Measurements from ENCODE around the gene LAMB2. TPM values are rescaled to one million over a fixed set of nuclear protein-coding genes. Genes with fewer than 3 reads are reported as not detected.

LAMB2 gene
- polyA plus RNA-seq = 100 to 1,000 TPM in 2 of 3 donors, 10 to 100 TPM in 1; 90.5 to 300 (median 195) TPM

DNA sequence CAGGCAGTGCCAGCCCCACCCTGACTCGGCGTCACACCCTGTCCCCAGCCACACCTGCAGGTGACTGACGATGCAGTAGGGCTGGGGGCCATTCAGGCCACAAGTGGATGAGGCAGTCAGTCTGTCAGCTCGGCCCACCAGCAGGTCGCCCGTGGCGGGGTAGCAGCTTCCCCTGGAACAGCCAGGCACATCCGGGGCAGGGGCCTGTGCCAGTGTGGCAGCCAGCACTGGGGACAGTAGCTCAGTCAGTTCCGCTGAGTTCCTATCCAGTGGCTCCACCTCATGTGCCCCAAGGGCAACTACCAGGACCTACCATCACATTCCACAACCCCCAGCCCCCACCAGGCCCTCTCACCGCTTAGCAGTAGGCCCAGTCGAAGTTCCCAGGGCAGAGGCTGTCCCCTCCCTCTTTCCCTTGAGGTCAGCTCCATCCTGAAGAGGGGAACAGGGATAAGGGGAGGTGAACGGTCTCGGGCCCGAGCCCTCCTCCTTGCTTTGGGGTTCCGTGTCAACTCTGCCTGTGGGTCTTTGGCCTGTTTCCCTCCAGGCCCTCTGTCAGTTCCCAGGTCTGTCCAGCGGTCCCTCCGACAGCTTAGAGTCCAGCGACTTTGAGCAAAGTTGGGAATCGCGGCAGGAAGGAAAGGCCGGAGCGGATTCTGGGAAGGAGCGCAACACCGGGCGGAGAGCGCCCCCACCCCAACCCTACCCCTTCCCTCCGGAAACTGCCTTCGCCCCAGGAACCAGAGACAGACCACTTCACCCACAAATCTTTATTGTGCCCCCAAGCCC, at the start of gene LAMB2:
Gene LAMB2 (minus strand): TSS at position 614 of the 789 bp plus-strand sequence. CDS start 183 bp downstream, at position 431.
- 2 to 21% (median 18%) methylated on average over 28 of the region's 28 CpGs for WGBS, 3 donors
- no peak within 1 kb of the TSS for H3K27ac ChIP-seq (ENCODE audit: low read depth, low read length)

DNA sequence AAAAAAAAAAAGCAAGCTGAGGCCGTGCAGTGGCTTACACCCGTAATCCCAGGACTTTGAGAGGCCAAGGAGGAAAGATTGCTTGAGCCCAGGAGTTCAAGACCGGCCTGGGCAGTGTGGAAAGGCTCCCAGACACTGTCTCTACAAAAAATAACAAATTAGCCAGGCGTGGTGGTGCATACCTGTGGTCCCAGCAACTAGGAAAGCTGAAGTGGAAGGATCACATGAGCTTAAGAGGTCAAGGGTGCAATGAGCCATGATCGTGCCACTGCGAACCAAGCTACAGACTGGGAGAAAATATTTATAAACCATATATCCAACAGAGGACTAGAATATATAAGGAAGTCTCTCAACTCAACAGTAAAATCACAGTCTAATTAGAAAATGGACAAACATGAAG, 48.5 kb upstream of the LAMB2 start:
- no peak overlapping the region for H3K27ac ChIP-seq (ENCODE audit: low read depth, low read length)
- WGBS, 3 donors = 66 to 81% (median 74%) methylated on average over 6 of the region's 6 CpGs

DNA sequence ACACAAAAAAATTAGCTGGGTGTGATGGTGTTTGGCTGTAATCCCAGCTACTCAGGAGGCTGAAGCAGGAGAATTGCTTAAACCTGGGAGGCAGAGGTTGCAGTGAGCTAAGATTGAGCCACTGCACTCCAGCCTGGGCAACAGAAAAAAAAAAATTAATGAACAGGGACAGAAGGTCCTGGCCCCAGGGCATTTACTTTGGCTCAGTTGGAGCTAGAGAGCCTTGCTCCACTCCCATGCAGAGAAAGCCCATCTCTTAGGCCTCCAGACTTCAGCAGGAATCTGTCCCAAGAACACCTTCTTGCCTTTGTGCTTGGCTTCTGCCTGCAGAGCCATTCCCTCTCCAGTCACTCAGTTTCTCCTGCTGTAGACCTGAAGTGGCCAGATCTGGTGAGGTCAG, 47.3 kb upstream of the LAMB2 start:
- H3K27ac ChIP-seq (ENCODE audit: low read depth, low read length) = no peak overlapping the region

DNA sequence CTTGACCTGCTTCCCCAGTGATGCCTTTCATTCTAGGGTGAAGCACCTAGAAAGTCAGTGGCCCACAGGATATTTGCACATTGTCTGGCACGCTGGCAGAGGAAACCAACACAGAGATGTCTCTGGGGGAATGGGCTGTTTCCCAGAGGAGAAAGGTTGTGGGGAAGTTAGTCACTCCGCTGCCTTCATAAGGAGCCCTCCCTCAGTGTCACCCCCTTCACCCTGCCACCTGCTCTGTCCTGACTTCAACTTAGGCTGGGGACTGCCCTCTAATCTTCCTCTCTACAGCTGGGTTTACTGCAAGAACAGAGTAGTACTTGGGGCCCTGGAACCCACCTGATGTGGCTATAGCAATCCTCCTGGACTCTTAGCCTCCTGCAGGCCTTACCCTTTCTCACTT, 44.2 kb upstream of the LAMB2 start:
- WGBS, 3 donors = 44 to 77% (median 56%) methylated on average over 2 of the region's 2 CpGs
- H3K27ac ChIP-seq (ENCODE audit: low read depth, low read length) = no peak overlapping the region

DNA sequence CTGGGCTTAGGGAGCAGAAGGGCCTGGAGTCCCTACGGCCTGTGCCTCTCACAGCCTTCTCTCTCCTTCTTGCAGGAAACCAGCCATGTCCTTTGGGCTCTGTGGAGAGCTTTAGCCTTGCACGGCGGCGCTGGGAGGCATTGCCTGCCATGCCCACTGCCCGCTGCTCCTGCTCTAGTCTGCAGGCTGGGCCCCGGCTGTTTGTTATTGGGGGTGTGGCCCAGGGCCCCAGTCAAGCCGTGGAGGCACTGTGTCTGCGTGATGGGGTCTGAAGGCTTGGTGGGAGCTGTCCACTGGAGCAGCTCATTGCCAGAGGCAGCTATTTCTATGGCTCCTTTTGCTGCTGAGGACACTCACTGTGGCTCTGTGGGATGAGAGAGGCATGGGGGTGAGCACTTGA, 42.7 kb upstream of the LAMB2 start:
- no peak overlapping the region for H3K27ac ChIP-seq (ENCODE audit: low read depth, low read length)
- 85 to 94% (median 89%) methylated on average over 8 of the region's 8 CpGs for WGBS, 3 donors

DNA sequence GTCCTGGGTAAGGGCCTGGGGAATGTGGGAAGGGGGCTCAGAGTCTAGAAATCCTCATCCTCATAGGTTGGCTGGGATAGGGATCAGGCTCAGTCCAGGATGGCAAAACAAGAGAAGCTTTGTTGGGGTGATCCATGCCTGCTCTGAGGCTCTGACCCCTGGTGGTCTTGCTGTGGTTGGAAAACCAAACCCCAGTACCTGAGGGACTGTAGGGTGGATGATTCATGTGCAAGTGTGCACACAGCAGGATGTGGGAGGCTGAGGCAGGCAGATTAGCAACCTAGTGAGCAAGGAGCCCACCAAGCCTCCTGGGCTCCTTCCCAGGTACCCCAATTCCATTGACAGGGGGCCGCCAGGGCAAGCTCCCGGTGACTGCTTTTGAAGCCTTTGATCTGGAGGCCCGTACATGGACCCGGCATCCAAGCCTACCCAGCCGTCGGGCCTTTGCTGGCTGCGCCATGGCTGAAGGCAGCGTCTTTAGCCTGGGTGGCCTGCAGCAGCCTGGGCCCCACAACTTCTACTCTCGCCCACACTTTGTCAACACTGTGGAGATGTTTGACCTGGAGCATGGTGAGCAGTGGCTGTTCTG, 41.6 kb upstream of the LAMB2 start:
- H3K27ac ChIP-seq (ENCODE audit: low read depth, low read length) = no peak overlapping the region
- WGBS, 3 donors = 91 to 97% (median 93%) methylated on average over 9 of the region's 9 CpGs

DNA sequence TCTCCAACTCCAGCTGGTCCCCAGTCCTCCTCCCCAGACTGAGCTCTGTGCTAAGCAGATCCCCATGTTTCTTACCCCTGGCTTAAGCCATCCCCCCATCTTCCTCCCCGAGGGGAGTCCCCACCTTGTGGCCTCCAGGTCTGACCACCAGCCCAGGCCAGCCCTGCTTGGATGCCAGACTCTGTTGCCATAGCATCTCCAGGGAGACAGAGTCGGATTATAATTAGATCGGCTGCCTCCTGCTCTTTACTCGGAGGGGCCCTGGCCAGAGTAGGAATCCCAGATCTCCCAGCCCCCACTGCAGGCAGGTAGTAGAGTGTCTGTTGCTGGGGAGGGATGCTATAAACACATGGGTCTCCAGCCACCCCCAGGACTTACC, 40.9 kb upstream of the LAMB2 start:
- no peak overlapping the region for H3K27ac ChIP-seq (ENCODE audit: low read depth, low read length)
- 28 to 45% (median 36%) methylated on average over 4 of the region's 4 CpGs for WGBS, 3 donors

DNA sequence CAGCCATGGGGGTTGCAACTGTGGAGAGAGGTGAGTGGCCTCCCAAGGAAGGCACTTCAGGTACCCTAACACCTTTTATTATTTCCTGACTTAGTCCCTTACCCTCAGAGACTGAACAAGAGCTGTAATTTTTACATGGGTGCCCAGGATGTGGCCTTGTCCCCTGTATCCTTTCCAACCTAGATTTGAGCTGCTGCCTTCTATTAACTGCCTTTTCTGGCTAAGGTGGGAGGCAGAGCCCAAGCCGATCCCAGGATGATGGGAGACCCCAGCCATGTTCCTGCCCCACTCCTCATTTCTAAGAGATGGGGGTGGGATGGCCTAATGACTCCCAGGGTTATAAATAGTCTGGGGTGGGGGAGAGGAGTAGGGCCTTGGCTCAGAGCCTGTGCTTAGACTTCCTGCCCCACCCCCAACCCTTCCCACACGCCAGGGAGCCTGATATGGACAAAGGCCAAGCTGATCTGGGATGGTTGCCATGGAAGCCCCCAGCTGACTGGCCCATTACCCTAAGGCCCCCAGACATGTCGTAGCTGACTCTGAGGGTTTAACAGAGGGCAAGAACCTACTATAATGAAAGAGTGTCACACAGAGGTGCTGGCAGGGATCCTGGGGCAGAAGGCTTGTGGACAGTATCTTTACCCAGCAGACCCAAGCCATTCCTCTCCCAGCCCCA, 40.4 kb upstream of the LAMB2 start:
- 26 to 37% (median 28%) methylated on average over 3 of the region's 3 CpGs for WGBS, 3 donors

DNA sequence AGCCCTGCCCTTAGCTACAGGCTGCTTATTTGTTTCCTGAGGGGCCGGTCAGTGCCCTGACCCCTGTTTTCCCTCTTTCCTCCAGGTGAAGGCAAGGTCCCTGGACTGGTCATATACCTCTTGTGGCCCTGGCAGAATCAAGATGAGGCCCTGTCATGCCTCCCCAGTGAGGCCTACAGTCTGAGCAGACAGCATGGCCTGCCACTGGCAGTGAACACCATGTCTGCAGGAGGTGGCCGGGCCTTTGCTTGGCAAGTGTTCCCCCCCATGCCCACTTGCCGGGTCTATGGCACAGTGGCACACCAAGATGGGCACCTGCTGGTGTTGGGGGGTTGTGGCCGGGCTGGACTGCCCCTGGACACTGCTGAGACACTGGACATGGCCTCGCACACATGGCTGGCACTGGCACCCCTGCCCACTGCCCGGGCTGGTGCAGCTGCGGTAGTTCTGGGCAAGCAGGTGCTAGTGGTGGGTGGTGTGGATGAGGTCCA, 39.7 kb upstream of the LAMB2 start:
- no peak overlapping the region for H3K27ac ChIP-seq (ENCODE audit: low read depth, low read length)
- 49 to 71% (median 55%) methylated on average over 7 of the region's 7 CpGs for WGBS, 3 donors

More for the DNA sequence above, 40.4 kb upstream of the LAMB2 start:
- H3K27ac ChIP-seq (ENCODE audit: low read depth, low read length) = no peak overlapping the region

DNA sequence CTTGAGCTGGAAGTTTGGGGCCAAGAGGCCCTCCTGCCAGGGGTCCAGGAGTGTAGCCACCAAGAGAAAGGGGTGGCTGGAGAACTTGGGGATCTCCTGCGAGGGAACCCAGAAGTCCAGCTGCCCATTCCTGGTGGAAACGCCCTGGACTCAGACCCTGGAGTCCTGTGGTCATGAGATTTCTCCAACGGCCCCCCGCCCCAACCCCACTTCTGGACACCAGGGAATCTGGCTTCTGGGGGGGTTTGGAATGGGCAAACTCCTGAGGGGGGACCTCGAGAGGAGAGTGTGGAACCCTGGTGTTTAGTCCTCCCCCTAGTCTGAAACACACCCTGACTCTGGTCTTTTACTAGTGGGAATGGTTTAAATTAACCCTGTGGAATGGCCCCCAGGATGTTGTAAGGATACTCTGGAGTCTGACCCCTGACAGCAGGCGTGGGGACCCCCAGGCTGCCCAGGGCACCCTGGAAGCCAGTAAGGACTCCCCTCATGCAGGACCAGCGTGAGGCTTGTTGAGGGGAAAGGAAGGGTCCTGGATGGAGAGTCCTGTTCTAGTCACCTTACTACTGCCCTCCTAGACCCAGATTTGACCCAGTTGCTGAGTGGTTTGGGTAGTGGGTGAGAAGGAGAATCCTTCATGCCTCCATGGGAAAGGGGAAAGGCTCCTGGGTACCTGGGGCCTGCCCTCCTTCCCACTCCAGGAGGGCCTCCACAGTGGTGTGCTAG, 39.1 kb upstream of the LAMB2 start:
- no peak overlapping the region for H3K27ac ChIP-seq (ENCODE audit: low read depth, low read length)
- WGBS, 3 donors = 16 to 30% (median 21%) methylated on average over 7 of the region's 7 CpGs

DNA sequence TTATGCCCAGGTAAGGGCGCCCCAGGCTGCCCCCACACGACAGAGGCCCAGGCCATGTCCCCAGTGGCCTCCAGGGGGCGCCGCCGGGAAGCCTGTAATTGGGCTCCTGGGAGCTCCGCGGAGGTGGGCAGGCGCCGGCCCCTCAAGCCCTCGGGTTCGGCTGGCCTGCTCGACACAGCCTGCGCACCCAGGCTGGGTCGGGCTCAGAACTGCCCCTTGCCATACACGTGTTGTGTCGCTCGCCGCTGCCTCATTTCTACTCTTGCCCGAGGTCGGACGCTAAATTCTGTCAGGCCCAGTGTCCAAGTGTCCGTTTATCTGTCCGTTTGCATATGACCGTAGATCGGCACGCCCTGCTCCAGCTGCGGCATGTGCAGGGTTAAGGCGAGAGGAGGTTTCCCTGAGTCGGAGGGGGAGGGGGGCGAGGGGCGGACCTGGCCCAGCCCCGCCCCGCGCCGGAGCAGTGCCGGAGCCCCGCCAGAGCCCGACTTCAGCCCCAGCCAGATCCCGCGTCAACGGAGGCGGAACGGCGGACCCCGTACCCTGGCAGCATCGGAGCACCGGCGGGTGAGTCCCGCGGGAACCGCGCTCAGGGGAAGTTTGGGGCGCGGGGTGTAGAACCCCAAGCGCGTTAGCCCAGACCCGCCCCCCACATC, 38.4 kb upstream of the LAMB2 start, which contains the start of gene KLHDC8B:
Gene KLHDC8B (plus strand): TSS at position 480 of the 656 bp plus-strand sequence. CDS start 1,172 bp downstream, outside the sequence.
- no peak within 1 kb of the TSS for H3K27ac ChIP-seq (ENCODE audit: low read depth, low read length)
- 1% methylated on average over 53 to 57 of the region's 57 CpGs for WGBS, 3 donors

DNA sequence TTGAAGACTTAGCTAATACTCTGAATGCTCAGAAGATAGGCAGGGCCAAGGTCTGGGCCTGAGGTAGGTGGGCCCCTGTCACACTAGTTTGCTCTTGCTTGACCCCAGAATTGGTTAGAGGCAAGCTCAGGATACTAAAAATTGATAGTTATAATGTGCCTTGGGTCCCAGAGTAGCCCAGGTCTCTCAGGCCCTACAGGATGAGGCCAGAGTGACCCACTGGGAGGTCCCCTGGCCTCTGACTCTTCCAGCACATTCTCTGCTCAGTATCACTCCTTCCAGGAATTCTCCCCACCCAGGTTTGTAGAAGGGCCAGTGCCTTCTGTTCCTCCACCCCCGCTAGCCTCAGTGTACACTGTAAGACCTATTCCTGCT, 37.9 kb upstream of the LAMB2 start:
- WGBS, 3 donors = 0 to 13% (median 8%) methylated on average over 1 of the region's 1 CpG
- H3K27ac ChIP-seq (ENCODE audit: low read depth, low read length) = no peak overlapping the region

DNA sequence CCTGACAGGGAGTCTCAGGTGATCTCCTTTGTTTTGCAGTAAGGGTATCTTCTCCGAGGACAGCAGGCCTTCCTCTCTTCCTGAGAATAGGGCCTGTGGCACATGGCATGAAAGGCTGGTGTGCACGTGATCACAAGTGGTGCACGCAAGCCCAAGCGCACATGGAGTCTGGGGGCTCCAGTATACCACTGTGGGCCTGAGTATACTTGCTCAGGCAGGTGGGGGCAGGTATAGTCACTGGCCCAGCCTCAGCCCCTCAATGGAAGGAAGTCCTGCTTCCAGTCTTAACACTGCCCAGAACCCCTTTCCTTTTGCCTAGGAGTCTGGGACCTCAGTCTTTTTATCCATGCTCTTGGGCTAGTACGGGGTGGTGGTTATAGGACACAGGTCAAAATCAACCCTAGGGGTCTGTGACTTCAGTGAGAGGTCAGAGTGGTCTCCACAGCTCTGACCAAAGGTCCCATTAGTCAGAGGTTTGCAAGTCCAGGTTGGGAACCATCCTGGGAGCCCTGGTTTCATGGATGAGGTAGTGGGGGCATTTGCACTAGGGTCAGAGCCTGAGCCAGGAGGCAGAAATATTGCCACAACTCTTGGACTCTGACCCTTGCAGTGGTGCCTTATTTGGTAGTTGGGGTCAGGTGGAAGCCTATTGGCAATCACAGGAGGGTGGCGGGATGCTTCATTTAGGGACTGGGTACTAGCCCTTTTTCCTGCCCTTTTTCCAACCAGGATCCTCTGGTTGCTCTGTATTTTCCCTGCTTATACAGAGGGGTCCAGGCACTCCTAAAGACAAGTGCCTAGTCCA, 34.1 kb upstream of the LAMB2 start:
- H3K27ac ChIP-seq (ENCODE audit: low read depth, low read length) = no peak overlapping the region
- WGBS, 3 donors = 86 to 91% (median 88%) methylated on average over 6 of the region's 6 CpGs

DNA sequence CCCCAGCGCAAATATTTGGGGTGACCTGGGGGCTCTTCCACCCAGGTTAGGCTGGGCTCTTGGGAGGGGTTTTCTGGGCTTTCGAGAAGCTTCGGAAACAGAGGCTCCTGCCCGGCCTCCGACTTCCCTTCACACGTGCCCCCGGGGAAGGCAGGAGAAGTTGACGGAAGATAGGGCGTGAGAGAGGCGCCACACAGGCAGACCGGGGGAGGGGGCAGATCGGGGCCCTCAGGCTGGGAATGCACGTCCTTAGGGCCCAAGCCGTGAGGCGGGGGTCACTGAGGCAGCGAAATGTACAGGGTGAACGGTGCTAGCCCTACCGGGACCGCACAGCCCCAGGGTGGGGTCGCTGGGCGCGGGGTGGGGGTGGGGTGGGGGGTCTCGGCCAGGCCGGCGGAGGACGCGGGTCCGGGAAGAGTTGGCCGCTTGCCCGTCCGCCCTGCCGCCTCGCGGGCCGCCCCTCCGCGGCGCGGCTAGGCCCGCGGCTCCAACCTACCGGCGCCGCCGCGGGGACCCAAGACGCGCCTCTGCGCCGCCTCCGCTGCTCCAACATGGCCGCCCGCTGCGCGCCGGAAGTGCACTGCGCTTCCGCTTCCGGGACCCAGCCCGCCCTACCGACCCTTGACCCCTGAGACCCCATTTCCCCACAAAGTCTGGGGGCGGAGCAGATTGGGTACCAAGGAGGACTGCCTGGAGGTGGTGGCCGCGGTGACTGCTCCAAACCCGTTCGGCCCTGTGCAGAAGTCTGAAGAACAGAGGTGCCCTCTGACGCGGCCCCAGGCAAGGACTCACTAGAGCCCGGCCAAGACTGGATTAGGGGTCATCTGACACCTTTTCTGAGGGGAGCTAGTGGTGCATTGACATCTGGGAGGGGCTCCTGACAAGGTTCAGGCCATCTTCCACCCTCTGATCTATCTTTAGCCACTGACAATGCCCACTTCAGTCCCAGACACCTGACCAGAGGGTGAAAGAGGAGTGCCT, 33.2 kb upstream of the LAMB2 start, which contains the start of gene CCDC71:
Gene CCDC71 (minus strand): TSS at position 561 of the 981 bp plus-strand sequence. CDS start 2,123 bp downstream, outside the sequence.
- WGBS, 3 donors = 4 to 5% (median 4%) methylated on average over 58 to 69 of the region's 69 CpGs
- H3K27ac ChIP-seq (ENCODE audit: low read depth, low read length) = no peak within 1 kb of the TSS

DNA sequence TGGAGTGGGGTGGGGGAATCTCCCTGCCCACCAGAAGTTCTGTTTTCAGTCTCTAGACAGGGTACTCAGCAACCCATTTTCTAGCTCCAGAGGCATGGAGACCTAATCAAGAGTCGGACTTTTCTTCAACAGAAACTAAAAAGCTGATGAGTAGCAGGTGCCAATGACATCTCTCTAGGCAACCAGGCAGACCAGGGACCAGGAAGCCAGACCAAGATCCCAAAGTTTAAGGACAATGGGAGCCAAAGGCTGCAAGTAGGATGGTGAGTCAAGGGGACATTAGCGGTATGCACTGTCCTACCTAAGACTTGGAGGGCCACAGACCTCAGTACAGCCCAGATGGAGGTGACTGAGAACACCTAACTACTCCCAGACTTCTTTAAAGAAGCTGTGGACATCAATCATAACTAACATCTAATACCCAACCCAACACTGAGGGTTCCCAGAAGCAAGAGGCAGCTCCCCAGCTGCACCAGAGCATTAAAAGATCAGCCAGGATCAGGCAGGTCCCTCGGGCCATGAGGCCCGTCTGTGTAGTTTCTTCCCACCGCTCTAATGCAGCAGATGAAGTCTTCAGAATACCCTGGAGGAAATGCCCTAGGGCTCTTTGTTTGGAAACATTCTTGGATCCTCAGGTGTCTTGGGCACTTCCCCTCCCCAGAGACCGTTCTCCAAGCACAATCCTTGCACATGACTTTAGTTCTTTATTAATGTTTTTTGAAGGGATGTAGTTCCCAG, 32.3 kb upstream of the LAMB2 start:
- WGBS, 3 donors = 22 to 47% (median 41%) methylated on average over 6 of the region's 6 CpGs
- no peak overlapping the region for H3K27ac ChIP-seq (ENCODE audit: low read depth, low read length)

DNA sequence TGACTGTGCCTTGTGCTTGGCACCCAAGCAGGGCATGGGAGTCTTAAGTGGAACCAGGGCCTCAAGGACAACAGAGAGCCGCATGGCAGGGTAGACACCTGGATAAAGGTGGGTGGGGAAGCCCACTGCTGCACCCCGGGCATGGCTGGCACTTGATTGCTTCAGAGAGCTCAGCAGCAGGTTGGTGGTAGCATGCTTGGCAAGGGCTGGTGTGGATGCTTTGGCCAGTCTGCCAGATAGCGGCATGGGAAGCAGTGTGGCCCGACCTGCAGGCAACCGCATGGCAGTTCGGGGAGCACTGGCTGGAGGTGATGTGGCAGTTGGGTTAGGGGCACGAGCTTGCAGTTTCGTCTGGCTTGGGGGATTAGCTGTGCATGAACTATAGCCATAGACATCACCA, 30.8 kb upstream of the LAMB2 start:
- 91 to 92% (median 92%) methylated on average over 8 of the region's 8 CpGs for WGBS, 3 donors
- no peak overlapping the region for H3K27ac ChIP-seq (ENCODE audit: low read depth, low read length)
